HepG2 (cell line): ENCODE results near the gene ZNF511. TPM values are rescaled to one million over a fixed set of nuclear protein-coding genes. Genes with fewer than 3 reads are reported as not detected.
A peak's percentile ranks its signal among the peaks of the same experiment; 100 is the strongest.

Source experiments
- ATAC-seq: fragments of 200-7000 bp; cut with Tn5 transposase; 3 replicates; pipeline ENCODE4 v1.9.1; 2020; ENCODE audit warnings: mild to moderate bottlenecking, moderate library complexity
- BruUV-seq: library from RNA; stranded (reverse); fragments of 400-500 nt; replicated peaks from 2 replicates; lab custom pipeline; 2021; lab: Mats Ljungman, UMichigan
- CTCF ChIA-PET: fragments of 300-600 bp; formaldehyde crosslinking; extraction: SDS; loops from one replicate; lab custom pipeline; 2021; ENCODE audit warnings: low total read pairs, inconsistent platforms, low intra/inter-chr PET ratio; lab: Yijun Ruan, JAX
- POLR2A ChIA-PET: fragments of 350-600 bp; sonication (Branson Sonifier 250); formaldehyde crosslinking; loops from one replicate; lab custom pipeline; 2020; ENCODE audit warnings: antibody characterized with exemption, inconsistent platforms; lab: Yijun Ruan, JAX
- DNase-seq: peaks from one replicate; pipeline ENCODE4 v3.0.0-alpha.2; 2015; ENCODE audit warnings: low spot score
- FAIRE-seq: peaks from 3 replicates; lab custom pipeline; 2011; peaks lifted over from hg19 to GRCh38; lab: Jason Lieb, UNC
- H2AFZ ChIP-seq: one replicate; pipeline ENCODE4 v1.6.1; 2011; ENCODE audit warnings: low read length, inconsistent platforms
- H3K27ac ChIP-seq: fragments of 300-600 bp; 3 replicates; pipeline ENCODE4 v1.8.0; 2011; ENCODE audit warnings: mixed run types, mild to moderate bottlenecking, mixed read lengths, low read length, inconsistent platforms; ENCODE audit not compliant: insufficient read depth; ENCODE audit errors: extremely low read length
- H3K27me3 ChIP-seq, 2 experiments: fragments of 200-600 bp in 1 of 2; 2 replicates in 1 of 2; 3 replicates in 1 of 2; pipeline versions ENCODE4 v1.6.0 to v1.8.0; 2011; ENCODE audit warnings: low read length in 2 of 2, mild to moderate bottlenecking in 2 of 2, moderate library complexity in 2 of 2, inconsistent platforms in 1 of 2; ENCODE audit not compliant: insufficient read depth in 2 of 2, control insufficient read depth in 1 of 2
- H3K36me3 ChIP-seq, 2 experiments: fragments of 200-600 bp in 1 of 2; replicated peaks in 1 of 2; 2 replicates in 1 of 2; 3 replicates in 1 of 2; pipeline versions ENCODE4 v1.5.1 to v1.8.0; 2011; ENCODE audit warnings: low read length in 2 of 2, inconsistent platforms in 1 of 2; ENCODE audit not compliant: insufficient read depth in 2 of 2, control insufficient read depth in 1 of 2
- H3K4me1 ChIP-seq: 2 replicates; pipeline ENCODE4 v1.5.1; 2012; ENCODE audit warnings: low read length, inconsistent platforms; ENCODE audit not compliant: insufficient read depth
- H3K4me2 ChIP-seq: 2 replicates; pipeline ENCODE4 v1.6.0; 2011; ENCODE audit warnings: low read depth, low read length, inconsistent platforms
- H3K4me3 ChIP-seq, 3 experiments: fragments of 200-600 bp in 1 of 3; sonication (generic), shearing (Covaris generic) in 1 of 3; replicated peaks in 1 of 3; 2 replicates each; pipeline ENCODE4 v1.5.1; 2011 to 2016; ENCODE audit warnings: low read length in 3 of 3, inconsistent platforms in 2 of 3, low read depth in 2 of 3, mild to moderate bottlenecking in 2 of 3, control low read depth in 1 of 3, mixed read lengths in 1 of 3; ENCODE audit not compliant: insufficient read depth in 1 of 3
- H3K79me2 ChIP-seq: one replicate; pipeline ENCODE4 v1.6.1; 2011; ENCODE audit warnings: low read length, inconsistent platforms; ENCODE audit not compliant: insufficient read depth
- H3K9ac ChIP-seq: 2 replicates; pipeline ENCODE4 v1.6.0; 2011; ENCODE audit warnings: mild to moderate bottlenecking, low read depth, low read length, inconsistent platforms; ENCODE audit not compliant: insufficient read depth
- H3K9me3 ChIP-seq: 2 replicates; pipeline ENCODE4 v1.5.1; 2012; ENCODE audit warnings: mild to moderate bottlenecking, low read length
- H4K20me1 ChIP-seq: 2 replicates; pipeline ENCODE4 v1.6.0; 2011; ENCODE audit warnings: inconsistent platforms, mild to moderate bottlenecking, low read length, moderate library complexity; ENCODE audit not compliant: insufficient read depth
- E2F1 ChIP-seq: sonication (generic); formaldehyde crosslinking; IDR thresholded peaks from 2 replicates; pipeline ENCODE4 v1.5.0; 2020; ENCODE audit warnings: missing genetic modification reagents
- KDM2A ChIP-seq: sonication (generic); formaldehyde crosslinking; IDR thresholded peaks from 2 replicates; pipeline ENCODE4 v1.4.0; 2020; ENCODE audit warnings: low read depth, missing genetic modification reagents, borderline replicate concordance
- MXD4 ChIP-seq: IDR thresholded peaks from 2 replicates; pipeline ENCODE4 v1.6.1; 2016; ENCODE audit warnings: mild to moderate bottlenecking, missing biosample characterization, missing genetic modification reagents
- PLRG1 ChIP-seq: fragments of 450-650 bp; conservative IDR thresholded peaks from 2 replicates; pipeline ENCODE4 v1.6.1; 2016
- RBM22 ChIP-seq: fragments of 200-400 bp; formaldehyde crosslinking; optimal IDR thresholded peaks from 2 replicates; pipeline ENCODE3; 2017; ENCODE audit warnings: mild to moderate bottlenecking, low read length, moderate library complexity
- SMAD9 ChIP-seq: sonication (generic); formaldehyde crosslinking; IDR thresholded peaks from 2 replicates; pipeline ENCODE4 v1.5.1; 2020; ENCODE audit warnings: mild to moderate bottlenecking, missing genetic modification reagents
- SMARCE1 ChIP-seq: fragments of 450-650 bp; IDR thresholded peaks from 2 replicates; pipeline ENCODE4 v1.6.1; 2017; ENCODE audit warnings: borderline replicate concordance
- TP53 ChIP-seq: sonication (generic); formaldehyde crosslinking; conservative IDR thresholded peaks from 2 replicates; pipeline ENCODE4 v1.4.0; 2020; ENCODE audit warnings: missing genetic modification reagents
- ZBTB4 ChIP-seq: sonication (generic); formaldehyde crosslinking; IDR thresholded peaks from 2 replicates; pipeline ENCODE4 v1.4.0; 2020; ENCODE audit warnings: missing genetic modification reagents, mild to moderate bottlenecking, borderline replicate concordance
- ZNF510 ChIP-seq: sonication (generic); formaldehyde crosslinking; IDR thresholded peaks from 2 replicates; pipeline ENCODE4 v1.4.0; 2020; ENCODE audit warnings: low read depth, mild to moderate bottlenecking, missing genetic modification reagents
- ZNF713 ChIP-seq: sonication (generic); formaldehyde crosslinking; IDR thresholded peaks from 2 replicates; pipeline ENCODE4 v1.4.0; 2020; ENCODE audit warnings: mild to moderate bottlenecking, missing genetic modification reagents
- WGBS: methylation state at CpG from one replicate; pipeline ENCODE4 v1.1.6; 2017; ENCODE audit warnings: low lambda C conversion rate; 5-methylcytosine and 5-hydroxymethylcytosine counted together
- in situ Hi-C: cut with HindIII; loops from 2 replicates; pipeline ENCODE4 v1.10.0; 2017; ENCODE audit warnings: low pct_unique_long_range_greater_than_20kb; ENCODE audit not compliant: extremely low pct_ligation_motif_present
- intact Hi-C: fragments of 100-400 bp; cut with micrococcal nuclease; formaldehyde crosslinking; loops from one replicate; pipeline ENCODE4 v1.10.0; 2022; ENCODE audit not compliant: unreplicated experiment
- polyA plus RNA-seq, 8 experiments: library from polyadenylated mRNA; depleted of rRNA in 3 of 8; stranded (reverse) in 7 of 8; unstranded in 1 of 8; fragments of >200 nt; fragmentation: Illumina TruSeq in 4 of 8; extraction: Trizol in 4 of 8; gene quantifications; 2 replicates each; pipeline versions ENCODE4 v1.2.1 to v1.2.3, GENCODE V29; 2011 to 2016; ENCODE audit warnings: low read depth in 4 of 8, missing spikeins in 1 of 8, mixed read lengths in 1 of 8; ENCODE audit not compliant: insufficient read depth in 1 of 8
- total RNA-seq, 5 experiments: library from RNA; depleted of rRNA; stranded (reverse); fragments of >200 nt; fragmentation: Illumina TruSeq; extraction: Trizol; gene quantifications; 2 replicates each; pipeline ENCODE4 v1.2.3, GENCODE V29; 2016; ENCODE audit warnings: low read depth in 1 of 5

Gene ZNF511
- total and polyA plus RNA-seq, 2 of the 13 experiments (the other 11 are each of a cell fraction or from before 2014, with no cell fraction given), result 35.6 to 66.4 TPM

- no TSS peak for BruUV-seq
- DNase-seq (no peak), ATAC-seq (no peak), FAIRE-seq (no peak)
- Histone ChIP-seq H3K4me1 (no peaks in the 10 kb centered on the region), H2AFZ (no peak overlapping the region), H3K4me2 (no peak overlapping the region), H3K27me3 (no peaks in the 10 kb centered on the region), H3K36me3 (peaks cover 42 to 76% of the 10 kb centered on the region in 2 experiments), H4K20me1 (no peaks in the 10 kb centered on the region), H3K27ac (no peak overlapping the region), H3K9me3 (no peaks in the 10 kb centered on the region), H3K4me3 (no peak overlapping the region), H3K79me2 (peaks cover under 1% of the 10 kb centered on the region), H3K9ac (no peak overlapping the region)
- CTCF ChIA-PET, result no interaction called here
- POLR2A ChIA-PET, result no interaction called here
- TF ChIP-seq ZNF510 (CRISPR knock-in tag) (no peak), RBM22 (peak; percentile 31)
- WGBS, result 100% methylated on average over 7 of the region's 14 CpGs
- intact Hi-C loops, result no loop called here
- in situ Hi-C loops, result no loop called here
These were observed 10.2 kb upstream of the ZNF511 start for GRCh38 chr10:133298466-133298865.

- ChIA-PET POLR2A (no interaction called here), CTCF (no interaction called here)
- Histone ChIP-seq H3K79me2 (peaks cover 8% of the 10 kb centered on the region), H3K27ac (no peak overlapping the region), H3K4me2 (no peak overlapping the region), H3K27me3 (no peaks in the 10 kb centered on the region), H2AFZ (no peak overlapping the region), H3K36me3 (peaks cover 40 to 68% of the 10 kb centered on the region in 2 experiments), H4K20me1 (no peaks in the 10 kb centered on the region), H3K9me3 (no peaks in the 10 kb centered on the region), H3K4me1 (no peaks in the 10 kb centered on the region), H3K4me3 (no peak overlapping the region), H3K9ac (no peak overlapping the region)
- in situ Hi-C loops (no loop called here), intact Hi-C loops (no loop called here)
- FAIRE-seq (no peak), ATAC-seq (no peak), DNase-seq (no peak)
- BruUV-seq, result no TSS peak
- TF ChIP-seq TP53 (no peak), E2F1 (no peak), PLRG1 (no peak), ZNF713 (no peak), KDM2A (CRISPR knock-in tag) (no peak), MXD4 (CRISPR knock-in tag) (no peak), SMARCE1 (no peak), SMAD9 (CRISPR knock-in tag) (no peak), ZBTB4 (no peak)
- 97% methylated on average over 5 of the region's 10 CpGs for whole genome bisulfite sequencing
These were observed 9.5 kb upstream of the ZNF511 start for GRCh38 chr10:133299224-133299623.
